Pancreas (tissue), 10 donors: ENCODE results near the gene PLIN1. TPM values are rescaled to one million over a fixed set of nuclear protein-coding genes. Genes with fewer than 3 reads are reported as not detected.

Source experiments
- ATAC-seq, 4 donors: fragments of 200-7000 bp; cut with Tn5 transposase; one replicate each; pipeline versions ENCODE4 v1.8.0 to v1.9.1; 2020; ENCODE audit warnings: mild to moderate bottlenecking in 4 of 4, moderate library complexity in 4 of 4
- DNase-seq, 6 donors: peaks; one replicate each; pipeline ENCODE4 v3.0.0-alpha.2; 2020
- FAIRE-seq: peaks from 2 replicates; lab custom pipeline; 2012; peaks lifted over from hg19 to GRCh38; lab: Jason Lieb, UNC
- H3K27ac ChIP-seq, 4 donors: fragments of 200-600 bp; sonication (generic); 1 replicate in 3 of 4; 2 replicates in 1 of 4; pipeline versions ENCODE4 v1.5.0 to v1.8.0; 2020
- H3K27me3 ChIP-seq, 4 donors: fragments of 200-600 bp; one replicate each; pipeline ENCODE4 v1.8.0; 2021
- H3K36me3 ChIP-seq, 3 donors: fragments of 200-600 bp; sonication (generic) in 1 of 3; one replicate each; pipeline versions ENCODE4 v1.5.0 to v1.8.0; 2020 to 2021
- H3K4me1 ChIP-seq, 3 donors: fragments of 200-600 bp; one replicate each; pipeline ENCODE4 v1.8.0; 2021
- H3K4me3 ChIP-seq, 4 donors: fragments of 200-600 bp; sonication (generic) in 2 of 4; one replicate each; pipeline versions ENCODE4 v1.5.0 to v1.8.0; 2020 to 2021
- H3K9me3 ChIP-seq, 4 donors: fragments of 200-600 bp; one replicate each; pipeline ENCODE4 v1.8.0; 2021
- WGBS, 2 donors: extraction: QIAGEN DNeasy Blood & Tissue Kit; methylation state at CpG; one replicate each; pipeline ENCODE4 v1.1.7; 2013; 5-methylcytosine and 5-hydroxymethylcytosine counted together
- intact Hi-C, 3 donors: fragments of 100-400 bp; cut with DNase I; formaldehyde crosslinking; loops; one replicate each; pipeline versions ENCODE4 v1.11.1 to v1.14.2; 2022
- polyA plus RNA-seq, 2 donors: library from polyadenylated mRNA; stranded (reverse); fragments of 200-250 nt; gene quantifications; one replicate each; pipeline ENCODE4 v1.2.3, GENCODE V29; 2013
- total RNA-seq, 6 donors: library from RNA; stranded (reverse); fragmentation: NEBNext Ultra II Directional in 4 of 6; extraction: Animal tissue kit (Norgen Biotek cat#: 25700) in 4 of 6; gene quantifications; one replicate each; pipeline versions ENCODE4 v1.2.1 to v1.2.4, GENCODE V29; 2021 to 2023
- TF ChIP-seq, protein P1 (sequence below), 4 donors: fragments of 200-600 bp; sonication (generic) in 3 of 4; IDR thresholded peaks; one replicate each; pipeline versions ENCODE4 v1.5.0 to v1.8.0; 2021; ENCODE audit warnings: antibody characterized with exemption in 4 of 4
- donor health status: healthy with polysubstance abuse.
- donor health status: DM: no; HTN: no; CAD: no; lungs with moderate emphysema.
- donor health status: DM: no; HTN: no; CAD: no.
- donor health status: control.
- donor health status: control.
- donor health status: Bipolar disorder and iron deficiency.
- donor health status: DM: yes; HTN: yes; CAD: no.
- donor health status: DM: no; HTN: no; CAD: no.
- donor health status: DM: no; HTN: no; CAD: no.
- donor health status: DM: yes; HTN: yes; CAD: no.

Gene PLIN1
- total and polyA plus RNA-seq, 8 donors: 0.47 to 21.2 (median 3.2) TPM

DNA sequence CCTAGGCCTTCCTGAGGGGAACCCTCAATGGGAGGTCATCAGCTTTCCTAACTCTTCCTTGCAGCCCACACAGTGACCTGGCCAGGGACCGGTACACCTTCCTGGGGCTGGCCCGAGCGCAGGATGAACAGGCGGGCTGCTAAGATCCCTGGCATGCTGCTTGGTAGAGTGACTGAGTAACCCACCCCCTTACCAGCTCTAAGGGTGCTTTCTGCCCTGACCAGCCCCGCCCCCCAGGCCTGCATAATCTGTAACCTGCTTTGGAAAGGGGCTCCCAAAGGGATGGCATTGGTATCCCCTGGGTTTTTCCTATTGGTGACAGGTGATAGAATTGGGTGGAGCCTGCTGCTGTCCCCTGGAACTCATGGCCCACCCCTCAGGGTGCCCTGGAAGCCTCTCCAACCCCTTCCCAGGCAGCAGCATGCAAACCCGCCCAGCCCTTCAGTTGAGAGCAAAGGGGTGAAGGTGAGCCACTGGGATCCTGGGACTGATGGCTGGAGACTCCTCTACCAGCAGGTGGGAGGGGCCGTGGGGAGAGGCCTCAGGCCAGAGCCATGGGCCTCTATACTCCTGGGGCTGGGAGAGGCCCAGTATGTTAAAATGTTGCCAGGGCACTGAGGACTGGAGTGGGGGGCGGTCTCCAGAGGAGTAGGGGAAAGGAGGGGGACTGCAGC, 12.8 kb downstream of the PLIN1 start:
- Histone ChIP-seq H3K4me1 (peaks cover 0 to 4% (median 0%) of the 10 kb centered on the region in 3 donors), H3K27ac (peak overlapping the region in 2 of 4 donors; percentile 26 to 51), H3K27me3 (no peaks in the 10 kb centered on the region), H3K4me3 (no peak overlapping the region), H3K36me3 (no peaks in the 10 kb centered on the region), H3K9me3 (no peaks in the 10 kb centered on the region)
- FAIRE-seq: no peak
- WGBS, 2 donors: 96 to 99% methylated on average over 8 of the region's 8 CpGs
- TF ChIP-seq, protein P1, sequence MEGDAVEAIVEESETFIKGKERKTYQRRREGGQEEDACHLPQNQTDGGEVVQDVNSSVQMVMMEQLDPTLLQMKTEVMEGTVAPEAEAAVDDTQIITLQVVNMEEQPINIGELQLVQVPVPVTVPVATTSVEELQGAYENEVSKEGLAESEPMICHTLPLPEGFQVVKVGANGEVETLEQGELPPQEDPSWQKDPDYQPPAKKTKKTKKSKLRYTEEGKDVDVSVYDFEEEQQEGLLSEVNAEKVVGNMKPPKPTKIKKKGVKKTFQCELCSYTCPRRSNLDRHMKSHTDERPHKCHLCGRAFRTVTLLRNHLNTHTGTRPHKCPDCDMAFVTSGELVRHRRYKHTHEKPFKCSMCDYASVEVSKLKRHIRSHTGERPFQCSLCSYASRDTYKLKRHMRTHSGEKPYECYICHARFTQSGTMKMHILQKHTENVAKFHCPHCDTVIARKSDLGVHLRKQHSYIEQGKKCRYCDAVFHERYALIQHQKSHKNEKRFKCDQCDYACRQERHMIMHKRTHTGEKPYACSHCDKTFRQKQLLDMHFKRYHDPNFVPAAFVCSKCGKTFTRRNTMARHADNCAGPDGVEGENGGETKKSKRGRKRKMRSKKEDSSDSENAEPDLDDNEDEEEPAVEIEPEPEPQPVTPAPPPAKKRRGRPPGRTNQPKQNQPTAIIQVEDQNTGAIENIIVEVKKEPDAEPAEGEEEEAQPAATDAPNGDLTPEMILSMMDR (IDR thresholded peaks at IDR 0.05): no peak
- intact Hi-C loops: no loop called here
- DNase-seq: no peak
- ATAC-seq: peak in 2 of 4 donors; percentile 21 to 23

DNA sequence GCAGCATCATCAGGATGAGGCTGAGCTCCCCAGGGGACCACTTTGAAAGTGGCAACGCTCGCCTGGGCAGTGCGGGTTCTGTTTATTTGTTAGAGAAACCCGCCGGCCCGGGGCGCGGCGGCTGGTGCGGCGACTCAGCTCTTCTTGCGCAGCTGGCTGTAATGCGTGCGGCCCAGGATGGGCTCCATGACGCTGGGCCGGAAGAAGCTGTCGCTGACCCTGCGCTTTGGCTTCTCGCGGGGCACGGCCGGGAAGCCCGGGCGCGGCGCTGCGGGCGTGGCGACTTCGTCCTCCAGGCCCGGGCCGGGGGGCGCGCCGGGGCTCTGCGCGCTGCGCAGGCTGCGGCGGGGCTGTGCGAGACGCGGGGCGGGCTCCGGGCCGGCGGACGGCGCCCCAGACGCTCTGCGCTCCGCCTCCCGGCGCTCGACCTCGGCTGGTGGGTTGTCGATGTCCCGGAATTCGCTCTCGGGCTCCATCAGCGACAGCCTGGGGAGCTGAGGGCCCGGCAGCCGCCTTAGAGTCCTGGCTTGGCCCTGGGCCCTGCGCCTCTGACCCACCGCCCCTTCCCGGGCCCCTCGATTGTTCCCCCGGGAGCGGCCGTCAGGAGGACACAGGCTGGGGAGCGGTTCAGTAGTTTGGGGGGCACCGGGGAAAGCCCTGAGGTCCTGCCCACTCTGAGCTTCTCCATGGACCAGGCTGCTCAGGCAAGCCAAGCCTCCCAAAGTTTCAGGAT, 13.6 kb downstream of the PLIN1 start:
- H3K9me3 ChIP-seq: no peaks in the 10 kb centered on the region
- ATAC-seq: peak; percentile 62 to 79 (median 71)
- 8 to 9% methylated on average over 50 to 72 of the region's 72 CpGs for WGBS, 2 donors
- no peaks in the 10 kb centered on the region for H3K27me3 ChIP-seq
- intact Hi-C loops: no loop called here
- FAIRE-seq: no peak
- TF ChIP-seq, protein P1 (IDR thresholded peaks at IDR 0.05): no peak
- no peaks in the 10 kb centered on the region for H3K36me3 ChIP-seq
- peak in 4 of 6 donors; percentile 48 to 76 (median 54) for DNase-seq
- peak overlapping the region; percentile 26 to 51 (median 36) for H3K27ac ChIP-seq
- peak overlapping the region; percentile 6 to 48 (median 28) for H3K4me3 ChIP-seq
- H3K4me1 ChIP-seq: peaks cover 0 to 4% (median 0%) of the 10 kb centered on the region in 3 donors

DNA sequence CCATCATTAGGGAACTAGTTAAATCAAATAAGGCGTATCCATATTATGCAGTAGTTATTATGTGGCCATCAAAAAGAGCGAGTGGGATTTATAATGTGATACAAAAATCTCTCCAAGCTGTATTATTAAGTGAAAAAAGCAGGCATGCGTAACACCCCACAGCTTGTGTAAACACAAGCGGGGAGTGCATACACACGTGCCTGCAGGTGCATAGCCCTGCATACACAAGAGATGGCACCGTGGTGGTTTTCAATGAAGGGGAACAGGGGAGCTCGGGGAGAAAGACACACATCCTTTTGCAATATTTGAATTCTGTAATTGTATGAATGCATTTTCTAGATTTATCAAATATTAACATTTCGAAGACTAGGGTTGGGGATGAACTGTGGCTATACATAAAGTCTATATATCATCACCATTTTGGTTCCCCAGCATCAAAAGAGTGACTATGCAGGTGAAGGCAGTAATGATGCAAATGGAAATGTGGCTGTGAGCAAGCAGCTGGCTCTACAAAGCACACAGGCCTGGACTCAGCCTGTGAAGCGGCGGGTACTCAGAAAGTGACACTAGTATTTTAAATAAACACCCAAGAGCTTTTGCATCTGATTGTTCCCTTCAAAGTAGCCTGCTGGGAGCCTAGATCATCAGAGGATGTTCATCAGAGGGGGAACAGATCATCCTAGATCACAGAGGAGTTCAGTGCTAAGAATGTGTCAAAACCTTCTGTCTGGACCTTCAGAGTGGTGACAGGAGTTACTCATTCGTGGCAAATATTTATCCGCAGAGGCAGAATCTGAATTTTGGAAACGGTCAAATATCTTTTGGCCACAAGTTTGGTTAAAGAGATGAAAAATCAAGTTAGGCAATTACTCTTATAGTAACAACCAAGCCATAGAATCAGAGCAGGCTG, 14.5 kb downstream of the PLIN1 start:
- no peak for ATAC-seq
- Histone ChIP-seq H3K4me3 (peak overlapping the region in 2 of 4 donors; percentile 44 to 48), H3K4me1 (peaks cover 0 to 4% (median 0%) of the 10 kb centered on the region in 3 donors), H3K27me3 (no peaks in the 10 kb centered on the region), H3K9me3 (no peaks in the 10 kb centered on the region), H3K36me3 (no peaks in the 10 kb centered on the region), H3K27ac (no peak overlapping the region)
- DNase-seq: no peak
- no peak for FAIRE-seq
- WGBS, 2 donors: 79 to 80% methylated on average over 13 of the region's 13 CpGs
- intact Hi-C loops: no loop called here
- TF ChIP-seq, protein P1 (IDR thresholded peaks at IDR 0.05): no peak

DNA sequence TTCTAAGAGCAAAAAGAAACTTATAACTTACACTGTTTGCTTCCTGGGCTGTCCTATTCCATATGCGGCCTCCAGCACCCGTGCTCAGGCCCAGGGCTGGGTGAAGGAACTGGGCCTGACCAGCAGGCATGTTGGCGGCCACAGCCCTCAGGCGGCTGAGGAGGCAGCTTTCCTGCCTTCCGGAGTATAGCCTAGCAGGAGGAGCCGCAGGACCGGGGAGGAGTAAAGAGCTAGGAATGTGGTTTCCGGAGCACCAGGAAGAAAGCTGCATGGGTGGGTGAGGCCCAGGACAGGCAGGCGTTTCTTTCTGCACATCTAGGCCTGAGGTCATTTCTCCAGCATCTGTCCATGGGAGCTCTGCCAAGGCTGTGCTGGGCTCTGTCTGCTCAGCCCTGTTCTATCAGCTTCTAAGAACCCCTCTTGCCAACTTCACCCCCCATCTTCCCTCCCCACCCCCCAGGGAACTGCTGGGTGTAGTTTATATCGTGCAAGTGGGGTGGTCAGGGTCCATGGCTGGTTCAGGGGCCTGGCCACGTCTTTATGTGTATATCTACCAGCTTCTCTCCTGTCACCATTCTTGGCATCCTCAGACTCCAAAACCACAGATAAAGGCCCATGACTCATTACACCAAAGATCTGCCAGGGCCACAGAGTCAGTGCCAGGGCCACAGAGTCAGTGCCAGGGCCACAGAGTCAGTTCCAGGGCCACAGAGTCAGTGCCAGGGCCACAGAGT, 16.1 kb downstream of the PLIN1 start:
- peak in 3 of 4 donors; percentile 41 to 67 (median 48) for ATAC-seq
- FAIRE-seq: no peak

More for the DNA sequence above, 16.1 kb downstream of the PLIN1 start:
- intact Hi-C loops: no loop called here
- peak overlapping the region in 1 of 4 donors; percentile 17 for H3K27ac ChIP-seq
- 77 to 85% methylated on average over 11 of the region's 11 CpGs for WGBS, 2 donors
- no peak overlapping the region for H3K4me3 ChIP-seq
- no peaks in the 10 kb centered on the region for H3K36me3 ChIP-seq
- H3K4me1 ChIP-seq: peaks cover 0 to 4% (median 0%) of the 10 kb centered on the region in 3 donors
- H3K27me3 ChIP-seq: no peaks in the 10 kb centered on the region
- TF ChIP-seq, protein P1 (IDR thresholded peaks at IDR 0.05): no peak
- DNase-seq: peak in 1 of 6 donors; percentile 44
- no peaks in the 10 kb centered on the region for H3K9me3 ChIP-seq
